ENCODE results near the gene DNPEP. TPM values are rescaled to one million over a fixed set of nuclear protein-coding genes. Genes with fewer than 3 reads are reported as not detected.

DNPEP gene
- total and polyA plus RNA-seq, 2 of the 8 experiments (the other 6 are each of a cell fraction or from before 2014, with no cell fraction given) = 59.8 to 109 TPM

DNA sequence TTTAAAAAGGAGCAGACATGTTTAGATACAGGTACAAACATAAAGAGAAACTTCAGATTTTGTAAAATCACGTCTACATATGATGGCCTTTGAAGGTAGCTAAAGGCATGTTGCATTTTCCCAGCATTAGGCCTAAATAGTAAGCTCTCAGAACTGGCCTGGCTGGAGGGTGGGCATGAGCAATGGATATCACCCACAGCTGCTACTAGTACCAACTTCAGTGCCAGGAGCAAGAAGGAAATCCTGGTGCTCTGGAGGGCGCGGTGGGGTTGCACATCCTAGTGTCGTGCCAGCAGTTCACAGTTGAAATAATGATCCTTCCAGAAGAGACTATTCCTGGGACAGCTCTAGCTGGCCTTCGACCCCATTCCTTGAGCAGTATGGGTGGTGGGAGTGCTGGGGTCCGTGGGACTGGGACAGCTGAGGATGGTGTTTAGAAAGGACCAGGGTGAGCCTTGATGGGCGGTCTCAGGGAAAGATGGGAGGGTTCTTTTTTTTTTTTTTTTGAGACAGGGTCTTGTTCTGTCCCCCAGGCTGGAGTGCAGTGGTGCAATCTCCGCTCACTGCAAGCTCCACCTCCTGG lies 35.3 kb upstream of the DNPEP start:
- Histone ChIP-seq H2BK120ac (replicated peaks; ENCODE audit: low read depth, low read length) (no peak overlapping the region), H3K36me3 (ENCODE audit: control insufficient read depth in 2 of 4, insufficient read depth in 4 of 4, low read length in 3 of 4) (no peaks in the 10 kb centered on the region), H3K79me2 (ENCODE audit: control insufficient read depth in 1 of 2, insufficient read depth in 2 of 2, low read length in 2 of 2) (no peaks in the 10 kb centered on the region), H3K4me1 (replicated peaks in 1 of 4; ENCODE audit: control insufficient read depth in 3 of 4, insufficient read depth in 4 of 4, low read length in 3 of 4) (peaks cover 0 to 10% (median 4%) of the 10 kb centered on the region in 4 experiments; a peak in 5 of 7 replicates), H3K27me3 (replicated peaks in 1 of 4; ENCODE audit: control insufficient read depth in 3 of 4, extremely low read depth in 1 of 4, insufficient read depth in 3 of 4, low read length in 3 of 4) (peaks cover 14 to 35% (median 27%) of the 10 kb centered on the region in 4 experiments), H4K8ac (ENCODE audit: extremely low read depth, insufficient read depth, low read length) (no peak overlapping the region), H2AK5ac (ENCODE audit: low read depth, low read length) (no peak overlapping the region), H3K27ac (ENCODE audit: low read depth, low read length) (no peak overlapping the region), H4K20me1 (replicated peaks in 1 of 2; ENCODE audit: control insufficient read depth in 1 of 2, insufficient read depth in 2 of 2, low read length in 2 of 2) (peaks cover 0 to 2% of the 10 kb centered on the region in 2 experiments), H3K14ac (ENCODE audit: insufficient read length) (no peak overlapping the region), H3K4me3 (ENCODE audit: extremely low read depth in 1 of 4, insufficient read depth in 2 of 4, low read depth in 3 of 4, low read length in 4 of 4) (no peak overlapping the region), H3K9ac (replicated peaks in 1 of 4; ENCODE audit: extremely low read depth in 1 of 4, low read depth in 3 of 4, low read length in 3 of 4) (no peak overlapping the region), H2BK15ac (ENCODE audit: low read length) (no peak overlapping the region), H2BK12ac (ENCODE audit: low read depth, low read length) (no peak overlapping the region), H3K23me2 (ENCODE audit: low read depth, low read length) (peaks cover 2% of the 10 kb centered on the region), H3K4me2 (ENCODE audit: insufficient read depth in 1 of 2, low read depth in 2 of 2, low read length in 2 of 2) (no peak overlapping the region), H3K56ac (replicated peaks; ENCODE audit: insufficient read length, low read depth, low read length) (no peak overlapping the region), H2AFZ (ENCODE audit: low read length) (no peak overlapping the region), H3K4ac (replicated peaks; ENCODE audit: insufficient read length, low read depth, low read length) (no peak overlapping the region), H3K79me1 (ENCODE audit: low read depth, low read length) (no peaks in the 10 kb centered on the region), H2BK20ac (ENCODE audit: low read length) (no peak overlapping the region), H3K18ac (ENCODE audit: extremely low read depth, low read length) (no peak overlapping the region), H4K91ac (replicated peaks; ENCODE audit: insufficient read length, low read length) (no peak overlapping the region), H3K9me3 (ENCODE audit: insufficient read depth in 2 of 2, low read depth in 1 of 2, low read length in 1 of 2) (no peaks in the 10 kb centered on the region), H2BK5ac (ENCODE audit: low read depth, low read length) (no peak overlapping the region), H4K5ac (ENCODE audit: insufficient read length, low read depth, low read length) (no peak overlapping the region), H3K23ac (ENCODE audit: insufficient read length) (no peak overlapping the region)
- FAIRE-seq = no peak
- ChIA-PET POLR2A (ENCODE audit: partially characterized antibody) (interaction anchor here (1.1 kb wide), 1 partner anchor 111 kb away, joined by 3 read pairs; no protein-coding TSS in a partner anchor), CTCF (ENCODE audit: partially characterized antibody) (interaction anchor here (0.8 to 88.6 kb wide), 3 partner anchors 8 to 66 kb away, joined by 3 to 7248 read pairs (median 128); partner anchors contain the start of genes ASIC4, CHPF, GMPPA and SPEG)
- no peak for DNase-seq (ENCODE audit: low read depth in 1 of 2, low spot score in 2 of 2)
- 89% methylated on average over 7 of the region's 8 CpGs; no CpG with 5 or more reads in 1 of the 2 experiments for WGBS, 2 experiments (ENCODE audit: extremely low coverage in 1 of 2, insufficient coverage in 1 of 2, insufficient read length in 1 of 2, insufficient replicate concordance in 2 of 2, low coverage in 1 of 2, low lambda C conversion rate in 2 of 2, missing lambda C conversion rate in 1 of 2)
- TF ChIP-seq POU5F1 (IDR thresholded peaks at IDR 0.05; ENCODE audit: low read depth, low read length) = no peak
- TF ChIP-seq, protein P1, sequence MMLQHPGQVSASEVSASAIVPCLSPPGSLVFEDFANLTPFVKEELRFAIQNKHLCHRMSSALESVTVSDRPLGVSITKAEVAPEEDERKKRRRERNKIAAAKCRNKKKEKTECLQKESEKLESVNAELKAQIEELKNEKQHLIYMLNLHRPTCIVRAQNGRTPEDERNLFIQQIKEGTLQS (IDR thresholded peaks at IDR 0.05; ENCODE audit: insufficient read depth, low read depth, low read length) = no peak
- TF ChIP-seq SUZ12 (IDR thresholded peaks at IDR 0.05; ENCODE audit: low read length) = no peak
- TF ChIP-seq SRF (IDR thresholded peaks at IDR 0.05; ENCODE audit: low read depth, low read length) = no peak

All from H1 (cell line).